GM21447 (cell line): ENCODE measurements around the gene VAMP8.
"Not testable (repeated sequence)": the region's sequence is repeated elsewhere in the genome, so short reads cannot be mapped to it uniquely, and the experiment has no call there.

Experiments
- ATAC-seq: cut with Tn5 transposase; IDR thresholded peaks from one replicate; pipeline ENCODE4 v1.9.1; 2021; ENCODE audit not compliant: unreplicated experiment

The VAMP8 gene

DNA sequence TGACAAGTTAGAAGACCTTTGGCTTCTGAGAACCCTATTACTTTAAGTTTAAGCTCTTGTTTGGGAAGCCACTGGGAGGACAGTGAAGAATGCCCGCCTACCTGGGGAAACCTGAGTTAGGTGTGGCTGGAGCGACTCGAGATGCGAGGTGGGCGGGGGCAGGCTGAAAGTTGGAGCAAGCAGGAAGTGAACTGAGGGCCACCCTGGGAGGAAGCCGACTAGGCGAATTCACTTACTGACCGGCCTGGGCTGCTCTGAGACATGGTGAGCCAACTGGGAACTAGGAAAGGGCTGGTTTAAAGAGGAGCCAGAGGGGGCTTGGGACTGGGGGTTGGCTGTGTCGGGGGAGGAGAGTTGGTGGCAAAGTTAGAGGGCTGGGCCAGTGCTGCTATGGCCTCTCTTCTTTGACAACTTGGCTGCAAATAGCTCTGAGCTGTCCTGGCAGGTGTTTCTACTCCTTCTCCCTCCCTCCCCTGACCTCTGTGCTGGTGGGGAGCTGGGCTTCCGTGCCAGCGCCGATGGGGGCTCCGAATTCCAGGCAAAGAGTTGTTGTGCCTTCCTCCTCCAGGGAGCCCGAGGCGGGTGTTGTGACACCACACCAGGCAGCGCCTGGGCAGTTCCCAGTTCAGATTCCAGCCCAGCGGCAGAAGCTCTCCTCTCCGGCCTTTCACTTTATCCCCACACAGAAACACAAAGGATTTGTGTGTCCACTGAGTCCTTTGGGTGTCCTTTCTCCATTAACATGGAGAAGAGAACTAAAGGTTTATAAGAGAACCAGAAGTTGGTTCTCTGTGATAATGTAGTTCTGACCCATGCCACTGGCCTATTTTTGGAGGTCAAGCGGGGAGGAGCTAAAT lies at the start of gene VAMP8:
Gene VAMP8 (plus strand): TSS at position 201 of the 857 bp plus-strand sequence. CDS start 61 bp downstream, at position 262.
- peak; percentile 68 for ATAC-seq

DNA sequence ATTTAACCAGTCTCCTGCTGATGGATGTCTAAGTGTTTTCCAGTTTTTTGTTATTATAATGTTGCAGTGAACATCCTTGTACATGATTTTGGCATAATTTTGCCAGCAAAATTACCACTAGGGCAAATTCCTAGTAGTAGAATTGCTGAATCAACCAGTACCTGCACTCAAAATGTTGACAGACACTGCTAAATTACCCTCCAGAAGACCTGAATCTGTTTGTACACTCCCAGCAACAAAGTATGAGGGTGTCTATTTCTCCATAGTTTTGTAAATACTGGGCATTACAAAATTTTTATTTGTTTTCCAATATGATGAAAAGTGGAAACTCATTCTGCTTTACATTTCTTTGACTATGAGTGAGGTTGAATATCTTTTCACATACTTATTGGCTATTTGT lies 49.6 kb upstream of the VAMP8 start:
- ATAC-seq: no peak

DNA sequence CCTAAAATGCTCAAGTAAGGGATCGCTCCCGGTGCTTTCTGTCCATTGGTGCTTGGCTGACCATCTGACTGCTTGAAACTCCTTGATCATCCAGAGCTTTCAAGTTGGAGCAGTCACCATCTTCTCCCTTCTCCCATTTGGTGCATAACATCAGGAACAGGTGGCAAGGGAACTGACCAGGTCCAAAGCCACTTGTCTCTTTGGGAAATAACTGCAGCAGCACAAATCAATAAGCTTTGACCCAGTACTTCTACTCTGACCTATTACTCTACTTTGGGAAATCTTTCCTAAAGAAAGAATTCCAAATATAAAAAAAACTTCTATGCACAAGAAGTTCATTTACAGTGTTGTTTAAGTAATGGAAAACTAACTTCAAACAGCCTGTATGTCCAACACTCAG lies 49.0 kb upstream of the VAMP8 start:
- ATAC-seq: no peak

DNA sequence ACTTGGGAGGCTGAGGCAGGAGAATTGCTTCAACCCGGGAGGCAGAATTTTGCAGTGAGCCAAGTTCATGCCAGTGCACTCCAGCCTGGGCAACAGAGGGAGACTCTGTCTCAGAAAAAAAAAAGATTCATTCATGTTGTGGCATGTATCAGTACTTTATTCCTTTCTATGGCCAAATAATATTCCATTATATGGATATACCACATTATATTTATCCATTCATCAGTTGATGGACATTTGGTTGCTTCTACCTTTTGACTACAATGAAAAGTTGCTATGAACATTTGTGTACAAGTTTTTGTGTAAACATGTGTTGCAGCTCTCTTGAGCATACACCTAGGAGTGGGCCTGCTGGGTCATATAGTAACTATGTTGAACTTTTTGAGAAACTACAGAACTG lies 47.6 kb upstream of the VAMP8 start:
- no peak for ATAC-seq

DNA sequence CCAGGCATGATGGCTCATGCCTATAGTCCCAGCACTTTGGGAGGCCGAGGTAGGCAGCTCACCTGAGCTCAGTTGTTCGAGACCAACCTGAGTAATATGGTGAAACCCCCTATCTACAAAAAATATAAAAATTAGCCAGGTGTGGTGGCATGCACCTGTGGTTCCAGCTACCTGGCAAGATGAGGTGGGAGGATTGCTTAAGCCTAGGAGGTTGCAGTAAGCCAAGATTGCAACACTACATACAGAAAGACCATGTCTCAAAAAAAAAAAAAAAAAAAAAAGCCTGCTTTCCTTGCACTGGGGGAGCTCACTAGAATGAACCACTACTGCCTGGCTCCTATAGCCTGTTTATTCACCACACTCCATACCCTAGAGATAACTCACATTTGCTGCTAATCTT lies 45.8 kb upstream of the VAMP8 start:
- no peak for ATAC-seq

DNA sequence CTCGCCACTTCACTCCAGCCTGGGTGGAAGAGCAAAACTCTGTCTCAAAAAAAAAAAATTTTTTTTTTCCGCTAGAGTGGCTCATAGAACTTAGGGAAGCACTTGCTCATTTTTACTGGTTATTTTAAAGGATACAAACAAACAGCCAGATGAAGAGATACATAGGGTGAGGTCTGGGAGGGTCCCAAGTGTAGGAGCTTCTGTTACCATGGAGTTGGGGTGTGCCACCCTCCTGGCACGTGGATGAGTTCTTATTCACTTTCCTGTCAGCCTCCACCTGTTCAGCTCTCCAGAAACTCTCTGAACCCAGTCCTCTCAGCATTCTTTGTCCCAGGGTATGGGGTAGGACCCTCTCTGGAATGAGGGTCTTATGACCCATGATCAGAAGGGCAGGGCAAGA lies 43.3 kb upstream of the VAMP8 start:
- ATAC-seq: no peak

DNA sequence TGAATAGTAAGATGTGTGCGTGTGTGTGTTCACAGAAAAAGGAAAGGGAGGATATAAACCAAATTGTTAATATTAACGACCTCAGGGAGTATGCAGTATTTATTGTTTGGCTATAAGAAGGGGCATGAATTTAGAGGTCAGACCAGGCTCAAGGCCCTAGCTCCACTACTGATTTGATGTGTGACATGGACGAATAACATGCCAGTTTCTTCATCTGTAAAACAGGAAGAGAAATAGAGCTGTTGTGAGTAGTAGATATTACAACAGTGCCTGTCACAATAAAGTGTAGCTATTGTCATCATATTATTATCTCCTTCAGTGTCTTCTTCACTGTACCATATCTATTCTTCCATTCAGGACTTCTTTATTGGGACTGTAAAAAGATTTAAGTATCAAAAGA lies 42.5 kb upstream of the VAMP8 start:
- ATAC-seq: no peak

DNA sequence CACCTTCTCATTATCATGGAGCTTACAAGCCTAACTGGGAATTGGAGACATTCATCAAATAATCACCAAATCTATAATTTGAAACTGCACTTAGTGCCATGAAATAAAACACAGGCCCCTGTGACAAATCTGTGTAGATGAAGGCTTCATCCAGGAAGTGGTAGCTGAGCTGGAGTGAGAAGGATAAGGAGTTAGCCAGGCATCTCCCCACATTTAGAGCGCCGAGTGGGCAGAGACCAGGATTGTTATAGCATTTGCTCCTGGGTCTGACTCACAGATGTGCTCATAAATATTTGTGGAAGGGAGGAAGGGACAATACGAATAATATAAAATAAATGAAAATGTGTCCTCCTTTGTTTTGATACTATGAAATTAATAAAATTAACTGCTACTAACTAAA lies 40.9 kb upstream of the VAMP8 start:
- ATAC-seq: no peak

DNA sequence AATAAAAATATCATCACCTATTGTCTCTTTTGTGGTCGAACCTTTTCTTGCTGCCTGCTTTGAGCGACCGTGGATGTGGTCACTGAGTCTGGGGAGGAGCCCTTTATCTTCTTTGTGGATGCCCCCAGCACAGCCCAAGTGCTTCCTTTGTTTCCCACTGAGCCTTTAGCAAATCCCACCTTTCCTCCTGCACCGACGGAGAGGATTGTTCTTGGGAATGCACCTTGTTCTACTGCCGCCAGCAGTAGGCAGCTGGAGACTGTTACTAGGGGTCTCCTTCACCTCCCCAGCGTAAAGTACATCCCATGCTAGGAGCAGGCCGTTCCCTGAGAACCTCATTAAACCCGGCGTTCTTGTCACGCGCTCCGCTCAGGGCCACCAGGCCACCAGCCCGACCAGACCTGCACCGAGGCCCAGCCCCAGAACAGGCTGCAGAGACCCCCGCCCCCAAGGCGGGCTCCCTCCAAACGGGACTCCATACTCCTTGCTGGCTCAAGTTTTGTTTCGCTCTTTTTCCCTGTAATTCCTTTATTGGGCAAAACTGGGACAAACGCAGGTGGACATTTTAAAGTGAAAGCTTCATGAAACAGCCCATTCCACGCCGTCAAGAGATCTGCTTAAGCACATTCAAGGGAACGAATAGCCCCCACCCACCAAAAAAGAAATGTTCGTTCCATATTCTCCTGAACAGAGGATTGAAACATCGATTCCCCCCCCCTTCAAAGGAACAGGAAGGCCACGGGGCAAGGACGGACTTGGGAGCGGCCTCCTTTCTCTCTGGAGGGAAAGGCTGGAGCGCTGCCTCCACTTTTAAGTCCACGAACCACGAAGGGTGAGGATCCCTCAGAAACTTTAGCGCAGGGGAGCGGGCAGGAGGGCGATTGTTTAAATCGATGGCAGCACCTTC lies 39.5 kb upstream of the VAMP8 start:
- ATAC-seq: no peak

DNA sequence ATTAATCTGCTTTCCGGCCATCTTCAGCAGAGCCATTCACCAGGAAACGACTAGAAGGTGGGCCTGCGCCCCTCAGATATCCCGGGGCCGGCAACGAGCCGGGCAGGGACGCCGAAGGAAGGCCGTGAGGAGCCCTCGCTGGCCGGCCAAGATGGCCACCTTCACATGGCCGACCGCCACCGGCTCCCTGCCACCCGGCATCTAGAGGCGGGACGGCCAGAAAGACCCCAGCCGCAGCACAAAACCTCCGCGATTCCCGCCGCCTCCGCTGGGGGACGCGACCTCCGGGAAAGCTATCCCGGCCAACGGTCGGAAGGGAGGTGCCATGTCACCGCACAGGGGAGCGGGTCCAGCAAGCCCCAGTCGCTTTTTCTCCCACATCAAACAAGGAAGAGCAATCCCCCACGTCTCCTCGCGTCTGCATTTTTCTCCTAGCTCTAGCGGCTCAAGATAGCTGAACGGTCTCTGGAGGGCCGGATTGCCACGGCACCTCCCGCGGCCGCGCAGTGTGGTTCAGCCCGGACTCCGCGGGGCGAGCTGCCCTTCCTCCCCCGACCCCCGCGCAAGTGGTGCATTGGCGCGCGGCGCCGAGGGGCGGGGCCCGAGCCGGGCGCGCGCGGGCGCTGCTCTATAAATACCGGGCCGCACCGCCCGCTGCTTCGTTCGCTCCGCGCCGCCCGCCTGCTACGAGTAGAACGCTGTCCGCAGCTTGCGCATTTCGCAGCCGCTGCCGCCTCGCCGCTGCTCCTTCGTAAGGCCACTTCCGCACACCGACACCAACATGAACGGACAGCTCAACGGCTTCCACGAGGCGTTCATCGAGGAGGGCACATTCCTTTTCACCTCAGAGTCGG lies 38.7 kb upstream of the VAMP8 start, which contains the start of gene MAT2A:
Gene MAT2A (plus strand): TSS at position 662 of the 854 bp plus-strand sequence. CDS start 120 bp downstream, at position 782.
- peak; percentile 59 for ATAC-seq

DNA sequence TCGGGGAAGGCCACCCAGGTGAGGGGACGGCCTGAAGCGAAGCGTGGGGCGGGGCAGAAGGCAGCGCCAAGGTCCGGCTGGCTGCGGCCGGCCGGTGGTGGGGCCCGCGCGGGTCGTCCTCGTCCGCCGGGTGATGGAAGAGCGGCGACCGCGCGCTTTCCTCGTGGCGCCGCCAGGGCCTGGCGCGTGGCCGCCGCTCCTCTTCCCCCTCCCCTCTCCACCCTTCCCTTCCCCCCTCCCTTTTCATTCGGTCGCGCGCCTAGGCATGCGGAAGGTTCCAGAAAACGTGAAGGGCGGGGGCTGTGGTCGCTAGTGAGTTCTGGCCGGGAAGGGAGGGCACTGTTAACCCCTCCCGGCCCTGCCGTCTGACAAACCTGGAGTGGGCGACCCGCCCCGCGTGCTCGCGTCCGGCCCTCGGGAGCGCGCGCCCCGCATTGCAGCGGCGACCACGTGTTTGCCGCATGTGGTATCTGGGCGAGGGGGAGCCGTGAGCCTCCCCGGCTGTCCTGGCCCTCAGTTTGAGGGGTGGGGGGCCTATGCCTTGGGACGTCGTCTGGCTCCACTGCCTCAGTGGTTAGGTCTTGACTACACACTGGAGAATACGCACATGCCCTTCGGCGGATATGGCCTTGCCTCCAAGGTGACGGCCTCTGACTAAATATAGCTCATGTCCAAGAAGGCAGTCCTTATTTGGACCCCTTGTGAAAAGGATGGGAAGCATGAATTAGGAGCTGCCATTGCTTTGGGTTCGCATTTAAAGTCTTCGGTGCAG lies 37.8 kb upstream of the VAMP8 start:
- peak; percentile 32 for ATAC-seq

DNA sequence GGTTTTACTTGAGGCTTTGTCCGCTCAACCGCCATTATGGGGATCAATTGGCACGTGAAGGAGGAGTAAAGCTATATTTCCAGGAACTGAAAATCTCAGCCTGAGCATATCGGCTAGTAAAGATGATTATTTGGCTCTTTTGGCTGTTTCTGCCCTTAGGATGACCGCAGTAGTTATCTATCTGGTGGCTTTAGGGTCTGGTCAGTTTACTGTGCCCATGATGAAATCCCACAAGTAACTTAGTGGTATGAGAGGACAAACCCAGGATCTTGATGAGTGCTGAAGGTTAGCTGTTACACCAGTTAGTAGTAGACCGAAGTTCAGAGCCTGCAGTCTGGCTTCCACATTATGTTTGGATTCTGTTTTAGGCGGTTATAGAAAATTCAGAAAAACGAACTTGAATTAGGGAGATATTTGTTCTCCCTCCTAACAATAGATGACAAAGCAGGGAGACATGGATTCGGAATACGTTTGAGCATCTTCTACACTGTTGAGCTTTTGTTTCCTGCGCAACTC lies 37.2 kb upstream of the VAMP8 start:
- peak; percentile 1 for ATAC-seq

DNA sequence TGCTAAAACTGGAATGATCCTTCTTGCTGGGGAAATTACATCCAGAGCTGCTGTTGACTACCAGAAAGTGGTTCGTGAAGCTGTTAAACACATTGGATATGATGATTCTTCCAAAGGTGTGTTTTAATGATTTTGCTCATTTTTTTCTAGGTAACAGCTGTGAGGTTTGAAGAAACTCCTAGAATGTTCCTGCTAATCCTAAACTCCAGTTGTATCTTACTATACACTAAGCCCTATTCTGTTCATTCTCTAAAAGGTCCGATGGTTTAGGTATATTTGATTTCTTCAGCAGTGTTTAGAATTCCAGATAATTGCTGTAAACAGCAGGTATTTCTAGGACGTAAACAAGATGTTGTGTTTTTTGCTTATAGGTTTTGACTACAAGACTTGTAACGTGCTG lies 36.1 kb upstream of the VAMP8 start:
- no peak for ATAC-seq

DNA sequence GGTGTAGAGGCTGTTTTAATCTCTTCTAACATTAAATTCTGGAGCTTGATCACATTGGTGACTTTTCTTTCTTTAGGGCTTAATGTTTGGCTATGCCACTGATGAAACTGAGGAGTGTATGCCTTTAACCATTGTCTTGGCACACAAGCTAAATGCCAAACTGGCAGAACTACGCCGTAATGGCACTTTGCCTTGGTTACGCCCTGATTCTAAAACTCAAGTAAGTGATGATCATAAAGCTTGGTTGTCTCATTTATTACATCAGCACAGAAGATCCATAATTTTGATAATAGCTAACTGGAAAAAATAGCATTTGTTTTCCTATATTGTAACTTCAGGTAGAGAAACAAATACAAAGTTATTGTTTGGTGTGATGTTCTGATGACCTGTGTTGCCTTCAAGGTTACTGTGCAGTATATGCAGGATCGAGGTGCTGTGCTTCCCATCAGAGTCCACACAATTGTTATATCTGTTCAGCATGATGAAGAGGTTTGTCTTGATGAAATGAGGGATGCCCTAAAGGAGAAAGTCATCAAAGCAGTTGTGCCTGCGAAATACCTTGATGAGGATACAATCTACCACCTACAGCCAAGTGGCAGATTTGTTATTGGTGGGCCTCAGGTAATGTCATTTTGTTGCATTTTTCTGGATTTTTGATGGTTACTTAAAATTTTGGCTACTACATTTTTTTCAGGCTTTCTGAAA lies 35.5 kb upstream of the VAMP8 start:
- ATAC-seq: no peak

DNA sequence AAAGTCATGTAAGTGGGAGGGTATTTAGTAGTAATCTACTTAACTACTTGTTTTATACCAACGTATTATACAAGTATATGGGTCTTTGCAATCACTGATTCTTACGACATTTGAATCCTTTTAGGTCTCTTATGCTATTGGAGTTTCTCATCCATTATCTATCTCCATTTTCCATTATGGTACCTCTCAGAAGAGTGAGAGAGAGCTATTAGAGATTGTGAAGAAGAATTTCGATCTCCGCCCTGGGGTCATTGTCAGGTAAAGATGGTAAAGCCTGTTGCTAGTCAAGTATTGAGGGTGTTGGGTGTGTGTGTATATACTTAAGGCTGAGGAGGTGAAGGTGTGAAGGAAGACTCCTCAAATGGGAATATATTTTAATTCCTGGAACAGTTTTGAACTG lies 34.6 kb upstream of the VAMP8 start:
- ATAC-seq: no peak

DNA sequence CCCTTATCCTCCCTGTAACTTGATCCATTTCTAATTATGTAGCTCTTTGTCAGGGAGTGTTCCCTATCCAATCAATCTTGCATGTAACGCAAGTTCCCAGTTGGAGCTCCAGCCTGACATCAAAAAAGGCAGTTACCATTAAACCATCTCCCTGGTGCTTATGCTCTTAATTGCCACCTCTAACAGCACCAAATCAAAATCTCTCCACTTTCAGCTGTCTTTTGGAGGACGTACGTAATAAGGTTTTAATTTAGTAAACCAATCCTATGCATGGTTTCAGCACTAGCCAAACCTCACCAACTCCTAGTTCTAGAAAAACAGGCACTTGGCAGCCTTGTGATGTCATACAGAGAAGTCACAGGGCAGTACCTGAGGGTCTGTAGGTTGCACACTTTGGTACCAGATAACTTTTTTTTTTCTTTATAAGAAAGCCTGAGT lies 33.1 kb upstream of the VAMP8 start:
- not testable (repeated sequence) for ATAC-seq

DNA sequence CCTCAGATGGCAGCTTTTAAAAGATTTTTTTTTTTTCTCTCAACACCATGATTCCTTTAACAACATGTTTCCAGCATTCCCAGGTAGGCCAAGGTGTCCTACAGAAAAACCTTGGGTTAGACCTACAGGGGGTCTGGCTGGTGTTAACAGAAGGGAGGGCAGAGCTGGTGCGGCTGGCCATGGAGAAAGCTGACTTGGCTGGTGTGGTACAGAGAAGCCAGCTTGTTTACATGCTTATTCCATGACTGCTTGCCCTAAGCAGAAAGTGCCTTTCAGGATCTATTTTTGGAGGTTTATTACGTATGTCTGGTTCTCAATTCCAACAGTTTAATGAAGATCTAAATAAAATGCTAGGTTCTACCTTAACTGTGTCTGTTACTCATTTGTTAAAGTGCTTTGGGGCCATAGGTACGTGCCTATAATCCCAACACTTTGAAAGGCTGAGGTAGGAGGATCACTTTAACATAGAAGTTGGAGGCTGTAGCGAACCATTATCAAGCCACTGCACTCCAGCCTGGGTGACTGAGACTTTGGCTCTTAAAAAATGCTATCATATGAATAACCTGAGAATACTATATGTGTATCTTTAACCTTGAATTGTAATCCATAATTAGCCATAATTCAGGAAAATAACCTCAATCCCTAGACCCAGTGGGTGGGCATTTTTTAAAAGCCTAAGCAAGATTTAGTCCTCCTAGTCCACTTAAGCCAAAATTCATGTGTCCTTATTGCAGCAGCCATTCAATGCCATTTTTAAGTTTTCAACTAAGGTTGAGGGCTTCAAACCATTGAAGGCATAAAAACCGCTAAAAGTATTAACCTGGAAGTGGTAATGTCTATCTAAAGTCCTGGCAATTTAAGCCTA lies 32.2 kb upstream of the VAMP8 start:
- not testable (repeated sequence) for ATAC-seq

DNA sequence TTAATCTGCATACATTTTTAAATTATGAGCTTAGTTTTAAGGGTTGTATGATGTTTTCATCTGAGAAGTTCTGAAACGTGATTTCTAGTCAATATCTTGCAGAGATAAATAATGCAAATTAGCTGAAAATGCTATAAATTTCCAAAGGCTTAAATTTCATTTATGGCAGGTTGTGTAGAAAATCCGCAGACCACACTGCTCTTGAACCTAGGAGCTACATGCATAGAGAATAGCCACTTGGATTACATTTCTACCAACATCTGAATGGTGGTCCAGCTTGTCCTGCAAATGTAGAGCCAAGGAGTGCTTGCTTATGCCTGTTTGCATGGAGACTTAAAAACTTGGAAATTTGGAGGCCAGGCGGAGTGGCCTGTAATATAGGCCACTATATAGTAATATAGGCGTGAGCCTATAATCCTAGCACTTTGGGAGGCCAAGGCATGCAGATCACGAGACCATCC lies 31.6 kb upstream of the VAMP8 start:
- no peak for ATAC-seq
